ENCODE results near the gene ERG28. TPM values are rescaled to one million over a fixed set of nuclear protein-coding genes. Genes with fewer than 3 reads are reported as not detected.

The ERG28 gene
- polyA plus RNA-seq, 3 donors: 1.6 to 8.2 (median 5.7) TPM

DNA sequence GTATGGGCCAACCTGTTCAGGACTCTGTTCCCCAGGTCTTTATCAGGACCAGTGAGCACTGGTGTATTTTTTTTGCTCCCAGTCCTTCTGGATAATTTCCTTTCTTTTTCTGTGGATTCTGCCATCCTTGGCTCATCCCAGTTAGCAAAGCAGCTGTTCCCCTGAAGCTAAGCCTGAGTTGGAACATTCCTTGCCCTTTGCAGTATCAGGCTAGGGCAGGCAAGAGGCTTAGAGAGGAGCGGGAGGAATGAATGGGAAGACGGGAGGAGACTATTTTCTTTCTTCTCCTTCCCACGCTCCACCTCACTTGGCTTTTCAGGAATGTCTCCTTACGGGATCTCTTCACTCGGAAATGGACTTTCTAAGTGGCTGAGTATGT, 29.2 kb downstream of the ERG28 start:
- Histone ChIP-seq H3K27ac (ENCODE audit: low read depth in 1 of 2, low read length in 2 of 2) (no peak overlapping the region), H3K4me1 (ENCODE audit: control insufficient read depth in 1 of 2, insufficient read depth in 2 of 2, low read length in 2 of 2) (no peaks in the 10 kb centered on the region), H3K4me2 (replicated peaks; ENCODE audit: extremely low read depth, low read length, poor library complexity, severe bottlenecking) (no peak overlapping the region), H3K9ac (ENCODE audit: insufficient read depth, low read length, poor library complexity, severe bottlenecking) (no peak overlapping the region), H3K27me3 (ENCODE audit: control insufficient read depth in 2 of 2, insufficient read depth in 2 of 2, low read length in 2 of 2) (no peaks in the 10 kb centered on the region), H3K79me2 (ENCODE audit: insufficient read depth, low read length) (no peaks in the 10 kb centered on the region), H3K36me3 (replicated peaks in 1 of 2; ENCODE audit: control insufficient read depth in 1 of 2, insufficient read depth in 2 of 2, low read length in 2 of 2) (peaks cover 0 to 29% of the 10 kb centered on the region in 2 donors), H3K4me3 (replicated peaks in 1 of 3; ENCODE audit: low read depth in 2 of 3, low read length in 3 of 3) (no peak overlapping the region), H3K9me3 (replicated peaks in 1 of 2; ENCODE audit: control insufficient read depth in 1 of 2, insufficient read depth in 1 of 2, low read length in 2 of 2) (no peaks in the 10 kb centered on the region), H2AFZ (ENCODE audit: insufficient read depth, low read depth, low read length, poor library complexity, severe bottlenecking) (no peak overlapping the region), H4K20me1 (ENCODE audit: insufficient read depth, low read length) (peaks cover 46% of the 10 kb centered on the region)
- peaks cover 32 to 48% of the 10 kb centered on the region in 2 donors for H3K36me3 Mint-ChIP-seq
- DNase-seq: no peak
- no CpG with 5 or more reads among the region's 5 CpGs for WGBS (ENCODE audit: insufficient coverage)
- no peaks in the 10 kb centered on the region for H3K27me3 Mint-ChIP-seq (ENCODE audit: low read depth in 3 of 3)
- H3K4me1 Mint-ChIP-seq: no peaks in the 10 kb centered on the region
- no peaks in the 10 kb centered on the region for H3K9me3 Mint-ChIP-seq
- H3K27ac Mint-ChIP-seq: no peak overlapping the region
- intact Hi-C loops (cut with micrococcal nuclease): no loop called here
- TF ChIP-seq, protein P1, sequence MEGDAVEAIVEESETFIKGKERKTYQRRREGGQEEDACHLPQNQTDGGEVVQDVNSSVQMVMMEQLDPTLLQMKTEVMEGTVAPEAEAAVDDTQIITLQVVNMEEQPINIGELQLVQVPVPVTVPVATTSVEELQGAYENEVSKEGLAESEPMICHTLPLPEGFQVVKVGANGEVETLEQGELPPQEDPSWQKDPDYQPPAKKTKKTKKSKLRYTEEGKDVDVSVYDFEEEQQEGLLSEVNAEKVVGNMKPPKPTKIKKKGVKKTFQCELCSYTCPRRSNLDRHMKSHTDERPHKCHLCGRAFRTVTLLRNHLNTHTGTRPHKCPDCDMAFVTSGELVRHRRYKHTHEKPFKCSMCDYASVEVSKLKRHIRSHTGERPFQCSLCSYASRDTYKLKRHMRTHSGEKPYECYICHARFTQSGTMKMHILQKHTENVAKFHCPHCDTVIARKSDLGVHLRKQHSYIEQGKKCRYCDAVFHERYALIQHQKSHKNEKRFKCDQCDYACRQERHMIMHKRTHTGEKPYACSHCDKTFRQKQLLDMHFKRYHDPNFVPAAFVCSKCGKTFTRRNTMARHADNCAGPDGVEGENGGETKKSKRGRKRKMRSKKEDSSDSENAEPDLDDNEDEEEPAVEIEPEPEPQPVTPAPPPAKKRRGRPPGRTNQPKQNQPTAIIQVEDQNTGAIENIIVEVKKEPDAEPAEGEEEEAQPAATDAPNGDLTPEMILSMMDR (IDR thresholded peaks at IDR 0.05): no peak
- no peak overlapping the region for H3K4me3 Mint-ChIP-seq

DNA sequence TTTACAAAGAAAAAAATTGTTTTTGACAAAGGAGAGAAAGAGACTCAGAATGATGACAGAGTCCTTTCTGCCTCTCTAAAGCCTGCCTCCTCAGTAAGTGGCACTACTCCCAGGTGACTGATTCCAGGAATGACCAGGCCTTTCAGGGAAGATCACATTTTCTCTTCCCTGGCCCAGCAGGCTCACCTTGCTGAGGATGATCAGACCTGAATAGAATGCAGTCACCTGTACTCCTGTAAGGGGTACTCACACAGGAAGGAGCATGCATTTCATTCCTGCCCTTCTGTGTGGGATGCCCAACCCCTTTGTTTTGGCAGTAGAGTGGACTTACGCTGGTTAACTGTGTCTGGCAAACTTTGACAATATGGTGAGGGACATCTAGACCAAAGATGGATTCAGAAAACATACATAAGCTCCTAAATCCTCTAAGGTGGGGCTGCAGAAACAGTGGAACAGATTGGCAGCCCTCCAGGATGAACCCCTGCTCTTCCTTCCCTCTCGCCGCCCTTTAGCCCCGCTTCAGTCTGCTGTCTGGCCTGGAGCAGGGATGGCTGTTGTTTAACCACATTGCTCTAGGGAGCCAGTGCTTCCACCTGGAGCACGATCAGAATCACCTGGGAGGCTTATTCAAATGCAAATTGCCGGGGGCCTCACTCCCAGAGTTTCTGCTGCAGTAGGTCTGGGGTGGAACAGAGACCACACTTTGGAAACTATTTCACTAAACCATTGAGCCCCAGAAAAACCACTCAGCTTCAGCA, 29.8 kb downstream of the ERG28 start:
- 69% methylated on average over 3 of the region's 6 CpGs for WGBS (ENCODE audit: insufficient coverage)
- Histone ChIP-seq H3K4me1 (ENCODE audit: control insufficient read depth in 1 of 2, insufficient read depth in 2 of 2, low read length in 2 of 2) (no peaks in the 10 kb centered on the region), H3K27me3 (ENCODE audit: control insufficient read depth in 2 of 2, insufficient read depth in 2 of 2, low read length in 2 of 2) (no peaks in the 10 kb centered on the region), H3K9me3 (replicated peaks in 1 of 2; ENCODE audit: control insufficient read depth in 1 of 2, insufficient read depth in 1 of 2, low read length in 2 of 2) (no peaks in the 10 kb centered on the region), H3K4me3 (replicated peaks in 1 of 3; ENCODE audit: low read depth in 2 of 3, low read length in 3 of 3) (no peak overlapping the region), H3K9ac (ENCODE audit: insufficient read depth, low read length, poor library complexity, severe bottlenecking) (no peak overlapping the region), H3K27ac (ENCODE audit: low read depth in 1 of 2, low read length in 2 of 2) (no peak overlapping the region), H3K36me3 (replicated peaks in 1 of 2; ENCODE audit: control insufficient read depth in 1 of 2, insufficient read depth in 2 of 2, low read length in 2 of 2) (peaks cover 0 to 29% of the 10 kb centered on the region in 2 donors), H4K20me1 (ENCODE audit: insufficient read depth, low read length) (peaks cover 46% of the 10 kb centered on the region), H3K4me2 (replicated peaks; ENCODE audit: extremely low read depth, low read length, poor library complexity, severe bottlenecking) (no peak overlapping the region), H3K79me2 (ENCODE audit: insufficient read depth, low read length) (no peaks in the 10 kb centered on the region), H2AFZ (ENCODE audit: insufficient read depth, low read depth, low read length, poor library complexity, severe bottlenecking) (no peak overlapping the region)
- peaks cover 32 to 54% of the 10 kb centered on the region in 2 donors for H3K36me3 Mint-ChIP-seq
- no peaks in the 10 kb centered on the region for H3K27me3 Mint-ChIP-seq (ENCODE audit: low read depth in 3 of 3)
- H3K9me3 Mint-ChIP-seq: no peaks in the 10 kb centered on the region
- intact Hi-C loops (cut with micrococcal nuclease): no loop called here
- H3K4me1 Mint-ChIP-seq: no peaks in the 10 kb centered on the region
- TF ChIP-seq, protein P1 (IDR thresholded peaks at IDR 0.05): no peak
- H3K4me3 Mint-ChIP-seq: no peak overlapping the region
- DNase-seq: no peak
- H3K27ac Mint-ChIP-seq: no peak overlapping the region
